Tibial nerve (tissue), 4 donors: ENCODE data around the gene PEX26. TPM values are rescaled to one million over a fixed set of nuclear protein-coding genes. Genes with fewer than 3 reads are reported as not detected.
"Not testable (repeated sequence)": the region's sequence is repeated elsewhere in the genome, so short reads cannot be mapped to it uniquely, and the experiment has no call there.

Experiments
- DNase-seq, 2 donors: peaks; one replicate each; pipeline ENCODE4 v3.0.0-alpha.2; 2019; ENCODE audit warnings: low spot score in 2 of 2
- H3K27ac ChIP-seq, 4 donors: fragments of 200-600 bp; sonication (generic) in 3 of 4; one replicate each; pipeline ENCODE4 v1.5.1; 2017 to 2019; ENCODE audit warnings: mild to moderate bottlenecking in 1 of 4
- H3K27me3 ChIP-seq, 2 donors: fragments of 200-600 bp; sonication (generic) in 1 of 2; one replicate each; pipeline versions ENCODE4 v1.5.1 to v1.6.0; 2017 to 2019
- H3K36me3 ChIP-seq, 3 donors: fragments of 200-600 bp; sonication (generic); one replicate each; pipeline ENCODE4 v1.5.1; 2018 to 2019
- H3K4me1 ChIP-seq, 4 donors: fragments of 200-600 bp; sonication (generic) in 3 of 4; one replicate each; pipeline ENCODE4 v1.5.1; 2017 to 2019
- H3K4me3 ChIP-seq, 4 donors: fragments of 200-600 bp; sonication (generic) in 3 of 4; one replicate each; pipeline ENCODE4 v1.5.1; 2017 to 2019; ENCODE audit warnings: mild to moderate bottlenecking in 1 of 4, moderate library complexity in 1 of 4
- H3K9me3 ChIP-seq, 4 donors: fragments of 200-600 bp; sonication (generic) in 3 of 4; one replicate each; pipeline ENCODE4 v1.5.1; 2017 to 2019
- EP300 ChIP-seq, 2 donors: sonication (generic); formaldehyde crosslinking; IDR thresholded peaks; one replicate each; pipeline ENCODE4 v1.6.1; 2017; ENCODE audit warnings: antibody characterized with exemption in 2 of 2, mild to moderate bottlenecking in 1 of 2
- POLR2A ChIP-seq, 2 donors: fragments of 450-650 bp; IDR thresholded peaks; one replicate each; pipeline ENCODE4 v1.6.1; 2017; ENCODE audit warnings: antibody characterized with exemption in 2 of 2, mild to moderate bottlenecking in 2 of 2, moderate library complexity in 2 of 2
- WGBS, 2 donors: methylation state at CpG; one replicate each; pipeline ENCODE4 v1.1.5; 2018; 5-methylcytosine and 5-hydroxymethylcytosine counted together
- total RNA-seq, 4 donors: library from RNA; depleted of rRNA; stranded (reverse); fragments of >200 nt; gene quantifications; one replicate each; pipeline ENCODE4 v1.1.0, GENCODE V29; 2016
- TF ChIP-seq, protein P1 (sequence below), 5 experiments: fragments of 200-600 bp in 3 of 5; fragments of 450-650 bp in 2 of 5; sonication (generic) in 3 of 5; IDR thresholded peaks; one replicate each; pipeline ENCODE4 v1.5.1; 2016 to 2019; ENCODE audit warnings: antibody characterized with exemption in 5 of 5, mild to moderate bottlenecking in 3 of 5, moderate library complexity in 2 of 5

Gene PEX26
- total RNA-seq, 4 donors from 2014 or later = 15.3 to 36.3 (median 29.4) TPM

DNA sequence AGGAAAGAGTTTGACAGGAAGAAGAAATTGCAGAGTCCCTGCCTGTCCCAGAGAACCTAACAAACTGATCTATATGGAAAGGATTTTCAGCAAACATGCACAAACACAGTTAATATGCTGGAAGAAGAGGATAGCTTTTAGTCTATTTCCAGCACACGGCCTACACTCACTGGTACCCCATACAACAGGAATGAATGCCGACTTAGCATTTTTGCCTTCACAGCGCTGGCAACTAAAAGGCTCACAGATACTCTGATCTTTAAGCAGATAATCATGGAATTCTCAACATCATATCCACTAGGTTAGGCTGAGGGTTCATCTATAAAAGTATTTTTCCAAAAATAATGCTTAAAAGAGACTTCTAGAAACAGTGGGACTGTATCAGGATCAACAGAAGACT, 23.0 kb downstream of the PEX26 start:
- H3K27ac ChIP-seq = no peak overlapping the region
- DNase-seq = no peak
- no peak overlapping the region for H3K4me3 ChIP-seq
- TF ChIP-seq EP300 (IDR thresholded peaks at IDR 0.05) (no peak), POLR2A (IDR thresholded peaks at IDR 0.05) (no peak)
- TF ChIP-seq, protein P1, sequence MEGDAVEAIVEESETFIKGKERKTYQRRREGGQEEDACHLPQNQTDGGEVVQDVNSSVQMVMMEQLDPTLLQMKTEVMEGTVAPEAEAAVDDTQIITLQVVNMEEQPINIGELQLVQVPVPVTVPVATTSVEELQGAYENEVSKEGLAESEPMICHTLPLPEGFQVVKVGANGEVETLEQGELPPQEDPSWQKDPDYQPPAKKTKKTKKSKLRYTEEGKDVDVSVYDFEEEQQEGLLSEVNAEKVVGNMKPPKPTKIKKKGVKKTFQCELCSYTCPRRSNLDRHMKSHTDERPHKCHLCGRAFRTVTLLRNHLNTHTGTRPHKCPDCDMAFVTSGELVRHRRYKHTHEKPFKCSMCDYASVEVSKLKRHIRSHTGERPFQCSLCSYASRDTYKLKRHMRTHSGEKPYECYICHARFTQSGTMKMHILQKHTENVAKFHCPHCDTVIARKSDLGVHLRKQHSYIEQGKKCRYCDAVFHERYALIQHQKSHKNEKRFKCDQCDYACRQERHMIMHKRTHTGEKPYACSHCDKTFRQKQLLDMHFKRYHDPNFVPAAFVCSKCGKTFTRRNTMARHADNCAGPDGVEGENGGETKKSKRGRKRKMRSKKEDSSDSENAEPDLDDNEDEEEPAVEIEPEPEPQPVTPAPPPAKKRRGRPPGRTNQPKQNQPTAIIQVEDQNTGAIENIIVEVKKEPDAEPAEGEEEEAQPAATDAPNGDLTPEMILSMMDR (IDR thresholded peaks at IDR 0.05) = no peak
- H3K36me3 ChIP-seq = peaks cover 0 to 31% (median 0%) of the 10 kb centered on the region in 3 donors
- 82 to 87% methylated on average over 3 of the region's 3 CpGs for WGBS, 2 donors
- no peaks in the 10 kb centered on the region for H3K9me3 ChIP-seq
- peaks cover 0 to 2% (median 0%) of the 10 kb centered on the region in 4 donors for H3K4me1 ChIP-seq
- H3K27me3 ChIP-seq = no peaks in the 10 kb centered on the region

DNA sequence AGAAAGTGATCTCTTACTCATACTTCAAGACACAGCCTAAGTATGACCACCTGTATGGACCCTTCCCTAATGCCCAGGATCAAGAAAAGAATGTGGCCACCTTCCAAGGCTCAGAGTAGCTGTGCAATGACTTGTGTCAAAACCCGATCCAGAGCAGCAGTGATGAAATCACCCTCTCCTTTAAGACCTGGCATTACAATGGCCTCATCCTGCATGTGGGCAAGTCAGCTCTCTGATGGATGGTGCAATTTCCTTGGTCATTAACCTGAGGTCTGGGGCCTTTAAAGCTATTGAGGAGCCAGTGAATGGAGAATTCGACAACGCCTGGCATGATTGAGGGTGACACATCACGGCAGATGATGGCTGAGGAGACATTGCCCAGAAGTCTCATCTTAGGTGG, 23.7 kb downstream of the PEX26 start:
- peaks cover 0 to 31% (median 0%) of the 10 kb centered on the region in 3 donors for H3K36me3 ChIP-seq
- no peaks in the 10 kb centered on the region for H3K4me1 ChIP-seq
- no peak overlapping the region for H3K4me3 ChIP-seq
- TF ChIP-seq POLR2A (IDR thresholded peaks at IDR 0.05) (no peak), EP300 (IDR thresholded peaks at IDR 0.05) (no peak)
- TF ChIP-seq, protein P1 (IDR thresholded peaks at IDR 0.05) = no peak
- no peak for DNase-seq
- H3K9me3 ChIP-seq = no peaks in the 10 kb centered on the region
- WGBS, 2 donors = 78 to 79% methylated on average over 4 of the region's 4 CpGs
- no peak overlapping the region for H3K27ac ChIP-seq
- no peaks in the 10 kb centered on the region for H3K27me3 ChIP-seq

DNA sequence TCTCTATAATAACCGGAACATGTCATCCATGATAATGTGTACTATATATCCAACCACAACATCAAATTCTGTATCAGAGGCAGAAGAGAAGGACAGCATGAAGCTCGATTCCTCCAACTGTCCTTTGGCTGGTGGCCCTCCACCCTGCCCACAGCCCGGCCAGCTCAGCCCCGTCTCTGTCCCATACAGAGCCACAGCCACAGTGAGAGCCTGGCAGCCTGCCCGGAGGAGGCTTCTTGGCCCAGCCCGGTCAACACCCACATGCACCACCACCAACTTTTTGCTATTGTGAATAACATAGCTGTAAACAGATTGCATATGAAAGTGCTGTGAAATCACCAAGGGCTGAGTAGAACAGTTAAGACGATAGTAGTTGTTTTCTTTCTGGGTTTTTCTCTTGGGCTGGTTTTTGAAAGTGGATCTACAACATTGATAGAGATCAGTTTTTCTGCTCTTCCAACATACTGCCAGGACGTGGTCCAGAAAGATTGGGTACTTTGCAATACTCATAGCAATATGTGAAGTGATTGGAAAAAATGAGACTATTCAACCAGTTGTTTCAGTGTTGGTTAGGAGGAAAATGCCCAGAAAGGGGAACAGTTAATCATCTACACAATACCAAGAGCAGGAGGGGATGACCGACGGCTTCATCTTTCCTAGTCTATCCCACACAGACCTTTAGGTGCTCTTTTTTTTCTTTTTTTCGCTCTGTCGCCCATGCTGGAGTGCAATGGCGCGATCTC, 25.9 kb downstream of the PEX26 start:
- Histone ChIP-seq H3K4me3 (no peak overlapping the region), H3K4me1 (no peaks in the 10 kb centered on the region), H3K27me3 (peaks cover 0 to 9% of the 10 kb centered on the region in 2 donors), H3K9me3 (no peaks in the 10 kb centered on the region), H3K36me3 (peaks cover 0 to 31% (median 0%) of the 10 kb centered on the region in 3 donors), H3K27ac (no peak overlapping the region)
- WGBS, 2 donors = 81 to 86% methylated on average over 14 of the region's 14 CpGs
- no peak for DNase-seq
- TF ChIP-seq, protein P1 (IDR thresholded peaks at IDR 0.05) = no peak
- TF ChIP-seq EP300 (IDR thresholded peaks at IDR 0.05) (no peak), POLR2A (IDR thresholded peaks at IDR 0.05) (no peak)

DNA sequence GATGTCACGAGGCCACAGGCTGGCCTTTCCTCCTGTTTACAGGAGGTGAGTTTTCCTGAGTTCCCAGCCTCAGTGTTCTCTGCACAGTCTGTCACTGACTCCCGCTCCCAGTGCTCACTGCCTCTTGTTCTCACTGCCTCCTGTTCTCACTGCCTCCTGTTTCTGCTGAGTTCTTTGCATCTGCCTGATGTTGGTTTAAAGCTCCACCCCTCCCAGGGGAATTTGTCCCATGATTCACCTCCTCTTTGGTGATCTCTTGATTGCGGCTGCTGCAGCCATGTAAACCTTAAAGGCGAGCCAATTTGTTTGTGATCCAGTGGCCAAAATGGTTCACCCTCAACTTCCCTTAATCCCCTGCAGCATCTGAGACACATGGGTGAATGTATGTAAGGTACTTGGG, 26.8 kb downstream of the PEX26 start:
- H3K4me1 ChIP-seq = no peaks in the 10 kb centered on the region
- DNase-seq = no peak
- TF ChIP-seq EP300 (IDR thresholded peaks at IDR 0.05) = no peak
- TF ChIP-seq, protein P1 (IDR thresholded peaks at IDR 0.05) = no peak
- no peak for TF ChIP-seq POLR2A (IDR thresholded peaks at IDR 0.05)
- H3K9me3 ChIP-seq = no peaks in the 10 kb centered on the region
- peaks cover 0 to 12% of the 10 kb centered on the region in 2 donors for H3K27me3 ChIP-seq
- H3K4me3 ChIP-seq = no peak overlapping the region
- 90 to 94% methylated on average over 4 of the region's 4 CpGs for WGBS, 2 donors
- H3K27ac ChIP-seq = no peak overlapping the region
- H3K36me3 ChIP-seq = peaks cover 0 to 31% (median 0%) of the 10 kb centered on the region in 3 donors

DNA sequence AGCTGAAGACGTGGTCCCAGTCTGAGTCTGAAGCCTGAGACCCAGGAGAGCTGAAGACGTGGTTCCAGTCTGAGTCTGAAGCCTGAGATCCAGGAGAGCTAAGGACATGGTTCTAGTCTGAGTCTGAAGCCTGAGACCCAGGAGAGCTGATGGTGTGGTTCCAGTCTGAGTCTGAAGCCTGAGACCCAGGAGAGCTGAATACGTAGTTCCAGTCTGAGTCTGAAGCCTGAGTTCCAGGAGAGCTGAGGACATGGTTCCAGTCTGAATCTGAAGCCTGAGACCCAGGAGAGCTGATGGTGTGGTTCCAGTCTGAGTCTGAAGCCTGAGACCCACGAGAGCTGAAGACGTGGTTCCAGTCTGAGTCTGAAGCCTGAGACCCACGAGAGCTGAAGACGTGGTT, 28.2 kb downstream of the PEX26 start:
- DNase-seq, H3K27ac ChIP-seq, H3K9me3 ChIP-seq, H3K4me3 ChIP-seq: not testable (repeated sequence)
- WGBS, 2 donors = 92 to 93% methylated on average over 7 of the region's 7 CpGs
- Histone ChIP-seq H3K36me3 (peaks cover 0 to 21% (median 0%) of the 10 kb centered on the region in 3 donors), H3K4me1 (peaks cover 0 to 14% (median 12%) of the 10 kb centered on the region in 4 donors), H3K27me3 (peaks cover 0 to 26% of the 10 kb centered on the region in 2 donors)

DNA sequence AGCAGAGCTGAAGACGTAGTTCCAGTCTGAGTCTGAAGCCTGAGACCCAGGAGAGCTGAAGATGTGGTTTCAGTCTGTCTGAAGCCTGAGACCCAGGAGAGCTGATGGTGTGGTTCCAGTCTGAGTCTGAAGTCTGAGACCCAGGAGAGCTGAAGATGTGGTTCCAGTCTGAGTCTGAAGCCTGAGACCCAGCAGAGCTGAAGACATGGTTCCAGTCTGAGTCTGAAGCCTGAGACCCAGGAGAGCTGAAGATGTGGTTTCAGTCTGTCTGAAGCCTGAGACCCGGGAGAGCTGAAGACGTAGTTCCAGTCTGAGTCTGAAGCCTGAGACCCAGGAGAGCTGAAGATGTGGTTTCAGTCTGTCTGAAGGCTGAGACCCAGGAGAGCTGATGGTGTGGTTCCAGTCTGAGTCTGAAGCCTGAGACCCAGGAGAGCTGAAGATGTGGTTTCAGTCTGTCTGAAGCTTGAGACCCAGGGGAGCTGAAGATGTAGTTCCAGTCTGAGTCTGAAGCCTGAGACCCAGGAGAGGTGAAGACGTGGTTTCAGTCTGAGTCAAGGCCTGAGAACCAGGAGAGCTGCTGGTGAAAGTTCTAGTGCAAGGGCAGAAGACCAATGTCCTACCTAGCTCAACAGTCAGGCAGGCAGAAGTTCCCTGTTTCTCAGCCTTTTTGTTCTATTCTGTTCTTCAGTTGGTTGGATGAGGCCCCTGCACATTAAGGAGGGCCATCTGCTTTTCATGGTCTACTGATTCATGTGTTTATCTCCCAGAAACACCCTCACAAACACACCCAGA, 29.0 kb downstream of the PEX26 start:
- DNase-seq, H3K27ac ChIP-seq, H3K9me3 ChIP-seq, H3K4me3 ChIP-seq: not testable (repeated sequence)
- 69 to 79% methylated on average over 4 of the region's 4 CpGs for WGBS, 2 donors
- peaks cover 0 to 34% of the 10 kb centered on the region in 2 donors for H3K27me3 ChIP-seq
- peaks cover 0 to 21% (median 16%) of the 10 kb centered on the region in 4 donors for H3K4me1 ChIP-seq
- H3K36me3 ChIP-seq = peaks cover 0 to 13% (median 0%) of the 10 kb centered on the region in 3 donors
